HS-5 (cell line): ENCODE measurements around the gene EIF2B2.
"Not testable (repeated sequence)": the region's sequence is repeated elsewhere in the genome, so short reads cannot be mapped to it uniquely, and the experiment has no call there.

Source experiments
- DNase-seq: peaks from one replicate; pipeline ENCODE4 v3.0.0-alpha.2; 2012; ENCODE audit warnings: low read depth

The EIF2B2 gene

DNA sequence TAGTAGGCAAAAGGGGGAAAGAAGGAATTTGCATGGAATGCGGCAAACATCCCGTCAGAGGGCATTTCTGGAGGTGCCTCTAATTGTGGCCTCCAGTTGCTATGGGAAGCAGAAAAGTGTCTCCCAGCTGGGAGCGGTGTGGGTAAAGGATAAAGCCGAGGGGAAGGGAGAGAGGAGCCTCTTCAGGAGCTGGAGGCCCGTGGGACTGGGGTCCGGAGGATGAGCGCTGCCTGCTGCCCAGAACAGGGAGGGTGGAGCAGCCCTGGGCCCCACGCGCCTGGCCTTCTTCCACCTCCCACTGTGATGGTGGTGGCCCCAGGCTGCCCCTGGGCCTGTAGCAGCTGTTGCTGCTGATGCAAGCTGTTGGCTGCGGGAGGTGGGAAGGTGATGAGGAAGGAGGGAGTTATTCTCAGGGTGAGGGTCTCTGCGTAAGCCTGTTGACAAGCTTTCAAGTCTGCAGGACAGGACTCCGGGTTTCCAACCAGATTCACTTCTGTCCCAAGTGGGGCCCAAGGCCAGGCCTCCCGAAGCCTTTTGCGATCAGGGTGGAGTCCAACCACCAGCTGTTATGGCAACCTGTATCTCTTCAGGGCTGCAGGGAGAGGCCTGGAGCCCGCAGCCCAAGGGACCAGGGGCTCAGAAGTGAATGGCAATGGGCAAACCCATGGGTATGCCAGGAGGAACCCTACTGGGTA lies 28.2 kb upstream of the EIF2B2 start:
- no peak for DNase-seq

DNA sequence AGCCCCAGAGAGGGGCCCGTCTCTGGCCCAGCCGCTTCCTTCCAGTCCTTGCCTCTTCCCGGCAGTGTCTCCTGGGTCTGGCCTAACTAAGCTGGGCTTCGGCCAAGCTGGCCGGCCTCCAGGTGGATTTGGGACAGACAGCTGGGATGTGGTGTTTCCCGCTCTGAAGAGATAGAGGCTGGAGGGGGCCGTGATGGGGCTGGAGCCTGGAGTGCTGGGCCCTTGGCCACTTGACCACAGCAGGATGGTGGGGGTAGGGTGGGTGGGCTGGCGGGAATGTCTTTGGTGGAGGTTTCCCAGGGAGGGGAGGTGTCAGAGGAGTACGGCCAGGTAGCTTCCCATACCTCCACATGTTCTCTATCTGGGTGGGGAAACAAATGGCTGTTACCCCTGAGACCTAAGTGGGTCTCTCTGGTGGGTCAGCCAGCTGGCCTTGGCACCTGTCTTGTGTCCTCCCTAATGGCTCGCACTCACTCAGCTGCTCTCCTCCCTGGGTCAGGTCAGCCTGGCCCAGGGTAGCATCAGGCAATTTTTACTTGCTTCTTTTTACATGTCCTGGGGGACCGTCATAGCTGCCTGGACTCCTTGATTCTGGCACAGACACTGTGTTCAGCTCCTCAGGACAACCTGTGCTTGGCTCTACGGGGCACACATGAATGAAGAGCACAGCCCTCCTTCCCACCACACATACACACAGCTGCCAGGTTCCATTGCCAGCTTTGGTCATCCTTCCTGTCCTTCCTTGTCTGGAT lies 27.5 kb upstream of the EIF2B2 start:
- DNase-seq = no peak

DNA sequence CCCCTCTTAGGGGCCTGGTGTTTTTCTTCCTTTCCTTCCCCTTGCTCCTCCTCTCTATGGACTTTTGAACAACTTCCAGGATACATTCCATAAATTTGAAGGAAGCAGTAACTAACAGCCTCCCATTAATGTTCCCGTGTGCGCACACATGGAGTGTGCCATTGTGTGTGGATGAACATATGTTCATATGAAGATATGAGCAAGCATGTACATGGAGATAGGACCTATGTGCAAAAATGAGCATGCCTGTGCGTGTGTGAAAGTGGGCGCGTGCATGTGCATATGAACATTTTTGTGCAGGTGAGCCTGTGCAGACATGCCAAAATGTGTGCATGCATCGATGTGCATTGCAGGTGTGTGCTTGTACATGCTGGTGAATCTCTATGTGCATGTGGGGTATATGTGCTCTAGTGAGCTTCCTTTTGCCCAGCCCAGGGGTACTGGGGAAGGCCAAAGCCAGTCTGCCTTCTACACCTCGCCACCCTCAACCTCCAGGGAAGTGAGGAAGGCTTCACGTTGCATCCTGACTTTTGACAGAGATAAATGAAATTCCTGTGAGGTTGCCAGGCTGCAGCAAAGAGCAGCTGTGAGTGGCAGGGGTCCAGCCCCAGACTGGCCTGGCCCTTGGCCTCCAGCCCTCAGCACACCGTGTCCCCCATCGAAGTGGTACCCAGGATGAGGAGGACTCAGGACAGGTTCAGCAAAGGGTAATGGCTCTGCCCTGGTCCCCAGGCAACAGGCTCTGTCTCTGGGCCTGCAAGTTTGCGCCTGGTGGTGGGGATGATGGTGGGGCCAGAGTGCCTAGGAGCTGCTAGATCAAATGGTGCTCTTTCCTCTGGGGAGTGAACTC lies 26.2 kb upstream of the EIF2B2 start:
- no peak for DNase-seq

DNA sequence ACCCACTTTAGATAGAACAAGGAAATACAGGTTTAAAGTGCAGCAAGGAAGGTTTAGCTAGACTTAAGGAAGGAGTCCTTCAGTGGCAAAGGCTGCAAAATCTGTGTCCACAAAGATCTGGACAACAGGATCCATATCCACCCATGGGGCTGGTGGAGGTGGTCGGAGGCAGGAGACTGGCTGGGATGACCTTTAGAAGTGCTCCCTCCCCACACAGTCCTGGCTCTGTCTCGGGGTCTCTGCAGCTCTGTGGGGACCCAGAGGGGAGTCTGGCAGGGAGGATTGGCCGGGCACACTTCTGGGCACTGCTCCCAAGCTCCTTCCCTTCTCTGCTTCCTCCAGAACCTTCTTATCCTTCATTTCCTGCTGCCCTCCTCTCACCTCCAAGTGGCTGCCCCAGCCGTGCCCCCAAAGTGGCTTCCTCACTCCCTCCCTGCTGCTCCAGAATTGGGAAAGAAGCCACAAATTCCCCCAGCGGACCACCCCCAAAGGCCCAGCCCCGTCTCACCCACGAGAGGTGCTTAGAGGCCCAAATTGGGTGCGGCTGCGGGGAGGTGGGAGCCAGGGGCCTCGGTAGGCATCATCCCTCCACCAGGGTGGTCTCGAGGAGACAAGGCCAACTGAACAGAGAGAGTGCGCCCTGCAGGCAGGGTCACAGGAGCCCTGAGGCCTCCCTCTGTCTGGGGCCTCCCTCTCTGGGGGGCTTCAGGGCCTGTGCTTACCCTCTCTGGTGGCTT lies 25.4 kb upstream of the EIF2B2 start:
- DNase-seq = no peak

DNA sequence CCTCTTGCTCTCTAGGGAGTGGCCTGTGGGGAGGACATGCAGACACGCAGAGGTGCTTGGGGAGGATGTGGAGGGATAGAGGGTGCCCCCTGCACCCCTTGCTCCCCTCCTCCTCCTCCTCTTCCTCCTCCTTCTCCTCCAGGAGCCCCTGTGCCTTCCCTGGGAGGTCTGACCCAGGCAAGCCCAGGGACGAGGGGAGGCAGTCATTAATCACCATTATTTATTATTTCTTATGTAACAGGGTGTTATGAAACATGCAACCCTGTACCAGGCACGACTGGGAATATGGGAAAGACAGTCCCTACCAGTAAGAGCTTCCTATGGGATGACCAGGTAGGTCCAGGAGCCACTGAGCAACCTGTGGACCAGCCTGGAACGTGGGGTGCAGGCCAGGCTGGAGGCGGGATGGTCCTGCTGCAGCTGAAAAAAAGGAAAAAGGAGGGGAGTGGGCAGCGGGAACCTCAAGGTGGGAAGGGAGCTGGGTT lies 24.8 kb upstream of the EIF2B2 start:
- DNase-seq = no peak

DNA sequence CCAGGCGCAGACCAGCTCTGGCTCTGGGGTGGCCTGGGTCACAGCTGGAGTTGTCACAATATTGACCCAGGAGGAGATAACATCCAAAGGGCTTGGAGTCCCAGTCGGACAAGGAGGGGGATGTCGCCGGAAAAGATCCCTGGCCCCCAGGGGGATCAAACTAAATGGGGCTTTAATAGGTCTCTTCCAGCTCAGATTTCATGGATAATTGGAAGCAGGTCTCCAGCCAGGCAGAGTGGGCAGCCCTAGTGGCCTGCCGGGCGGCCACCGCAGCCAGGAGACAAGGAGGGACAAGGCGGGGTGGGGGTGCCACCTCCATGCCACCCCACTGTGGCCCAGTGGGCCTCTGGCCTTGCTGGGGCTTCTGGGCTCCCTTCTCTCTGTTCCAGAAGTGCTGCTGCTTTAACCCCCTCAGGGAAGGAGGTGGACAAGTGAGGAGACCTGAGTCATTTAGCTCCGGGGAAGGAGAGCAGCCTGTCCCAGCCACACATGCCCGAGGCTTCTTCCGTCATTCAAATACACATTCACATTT lies 24.2 kb upstream of the EIF2B2 start:
- no peak for DNase-seq

DNA sequence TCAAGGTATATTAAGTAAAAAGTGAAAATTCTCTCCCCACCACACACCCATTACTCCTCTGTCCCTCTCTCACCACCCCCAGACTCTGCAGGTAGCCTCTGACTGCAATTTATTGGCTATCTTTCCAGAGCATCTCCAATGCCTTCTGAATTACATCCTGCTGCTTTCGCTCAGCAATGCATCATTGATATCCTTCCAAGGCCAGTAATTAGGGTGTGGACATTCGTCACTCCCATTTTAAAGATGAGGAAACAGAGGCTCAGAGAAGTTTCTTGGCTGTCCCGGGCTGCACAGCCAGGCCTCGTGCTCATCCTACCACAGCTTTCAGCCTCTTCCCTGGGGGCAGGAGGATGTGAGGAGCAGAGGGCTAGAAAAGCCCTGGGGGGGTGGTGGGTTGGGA lies 23.7 kb upstream of the EIF2B2 start:
- no peak for DNase-seq

DNA sequence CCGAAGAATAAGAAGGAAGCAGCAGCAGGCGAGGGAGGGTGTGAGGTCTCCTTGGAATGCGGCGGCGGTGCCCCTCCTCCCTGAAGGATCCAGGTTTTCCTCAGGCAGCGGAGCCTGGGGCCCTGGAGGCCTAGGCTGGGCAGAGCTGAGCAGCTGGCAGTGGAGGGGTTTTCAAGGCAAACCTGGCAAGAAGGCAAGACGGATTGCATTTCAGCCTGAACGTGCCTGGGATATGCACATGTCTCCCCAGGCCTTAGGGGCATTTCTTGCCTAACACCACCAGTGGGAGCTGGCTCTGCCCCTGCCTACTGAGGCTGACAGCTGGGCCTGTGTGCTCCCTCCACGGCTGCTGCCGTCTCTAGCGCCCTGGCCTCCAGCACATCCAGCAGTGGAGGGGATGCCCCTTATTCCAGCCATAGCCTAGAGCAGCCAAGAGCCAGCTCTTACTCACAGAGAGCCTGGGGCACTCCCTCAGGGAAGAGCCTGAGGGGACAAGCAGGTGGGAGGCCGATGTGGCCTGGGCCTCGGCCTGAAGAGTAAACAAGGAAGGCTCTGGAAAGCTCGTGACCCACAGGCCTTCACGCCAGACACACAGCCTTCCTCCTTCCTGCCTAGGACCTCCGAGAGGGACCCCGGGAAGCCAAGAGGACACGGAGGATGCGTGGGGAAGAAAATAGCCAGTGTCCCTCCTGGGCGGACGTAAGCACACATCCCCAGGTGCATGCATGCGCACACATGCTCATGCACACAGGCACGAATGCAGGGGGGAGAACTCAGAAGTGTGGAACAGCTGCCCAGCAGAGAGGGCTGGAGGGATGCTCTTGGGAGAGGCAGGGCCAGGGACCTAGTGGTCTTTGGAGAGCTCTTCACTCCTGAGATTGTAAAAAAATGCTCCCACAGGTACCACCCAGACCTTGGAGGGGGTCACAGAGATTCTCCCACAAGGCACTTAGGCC lies 23.0 kb upstream of the EIF2B2 start:
- no peak for DNase-seq

DNA sequence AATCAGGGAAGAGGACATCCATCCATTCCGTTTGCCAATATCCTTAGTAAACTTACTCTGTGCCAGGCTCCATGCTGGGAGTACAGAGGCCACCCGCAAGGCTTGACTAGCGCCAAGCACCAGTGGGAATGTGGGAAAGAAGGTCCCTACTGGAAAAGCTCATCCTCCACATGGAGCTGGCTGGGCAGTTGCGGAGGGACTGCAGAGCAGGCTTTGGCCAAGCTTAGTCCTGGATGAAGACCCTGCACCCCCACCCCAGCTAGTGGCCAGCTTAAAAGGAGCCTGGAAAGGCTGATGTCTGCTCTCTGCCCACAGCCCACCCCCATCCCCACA lies 22.4 kb upstream of the EIF2B2 start:
- no peak for DNase-seq

DNA sequence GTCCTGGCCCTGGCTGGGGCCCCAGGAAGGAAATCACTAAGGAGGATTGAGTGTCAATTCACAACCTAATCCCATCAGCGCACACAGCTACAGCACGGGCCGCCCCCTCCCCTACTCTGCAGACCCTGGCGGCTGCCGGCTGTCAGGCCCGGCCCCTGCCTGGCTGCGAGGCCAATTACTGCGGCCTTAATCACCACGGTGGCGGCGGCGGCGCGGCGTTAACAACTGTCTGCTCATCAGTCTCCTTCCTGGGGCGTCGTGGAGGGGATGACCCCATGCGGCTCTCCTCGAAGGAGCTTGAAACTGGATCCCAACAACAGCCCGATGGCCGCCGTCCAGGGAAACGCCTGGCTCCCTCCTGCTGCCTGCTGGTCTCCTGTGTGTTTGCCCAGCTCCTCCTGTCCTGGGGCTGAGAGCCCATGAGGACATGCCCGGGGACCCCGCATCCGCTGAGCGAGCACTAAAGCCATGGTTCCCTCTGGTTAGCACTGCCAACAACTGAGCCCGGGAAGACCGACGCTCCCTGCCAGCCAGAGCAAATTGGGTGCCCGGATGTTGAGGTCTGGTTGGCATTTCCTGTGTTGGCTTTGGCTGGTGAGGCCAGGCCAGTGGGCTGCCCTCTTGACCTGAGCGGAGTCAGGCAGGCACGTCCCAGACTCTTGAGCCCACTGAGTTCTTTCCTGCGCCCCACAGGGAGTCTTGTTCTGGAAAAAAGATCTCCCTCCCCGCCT lies 21.8 kb upstream of the EIF2B2 start:
- no peak for DNase-seq

DNA sequence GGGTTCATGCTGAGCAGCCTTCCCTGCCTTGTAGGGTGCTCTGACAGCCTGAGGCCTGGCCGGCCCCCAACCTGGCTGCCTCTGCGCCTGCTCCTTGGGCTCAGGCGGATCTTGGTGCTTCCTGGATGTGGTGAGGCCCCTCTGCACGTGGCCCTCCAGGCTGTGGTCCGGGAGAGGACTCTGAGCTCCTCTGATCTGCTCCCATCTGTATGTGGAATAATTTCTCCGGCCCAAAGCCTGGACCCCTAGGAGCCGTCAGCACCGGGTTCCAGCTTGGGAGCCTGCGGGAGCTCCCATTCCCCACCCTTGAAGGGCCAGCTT lies 21.3 kb upstream of the EIF2B2 start:
- no peak for DNase-seq

DNA sequence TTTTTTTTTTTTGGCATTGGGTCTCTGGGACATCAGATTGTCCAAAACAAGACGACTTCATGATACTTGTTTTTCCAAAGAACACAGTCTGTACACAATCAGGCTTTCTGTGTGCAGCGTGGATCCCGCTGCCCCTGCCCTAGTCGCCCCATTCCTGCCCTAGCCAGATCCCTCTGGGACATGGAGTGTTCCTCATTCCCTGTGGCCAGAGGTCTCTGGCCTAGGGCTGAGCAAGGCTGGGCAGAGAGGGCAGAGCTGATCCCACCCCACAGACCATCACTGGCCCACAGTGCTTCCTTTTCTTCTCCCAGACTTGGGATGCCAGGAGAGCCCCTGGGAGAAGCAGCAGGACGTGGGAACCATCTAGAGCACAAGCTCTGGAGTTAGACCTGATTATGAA lies 20.9 kb upstream of the EIF2B2 start:
- no peak for DNase-seq

DNA sequence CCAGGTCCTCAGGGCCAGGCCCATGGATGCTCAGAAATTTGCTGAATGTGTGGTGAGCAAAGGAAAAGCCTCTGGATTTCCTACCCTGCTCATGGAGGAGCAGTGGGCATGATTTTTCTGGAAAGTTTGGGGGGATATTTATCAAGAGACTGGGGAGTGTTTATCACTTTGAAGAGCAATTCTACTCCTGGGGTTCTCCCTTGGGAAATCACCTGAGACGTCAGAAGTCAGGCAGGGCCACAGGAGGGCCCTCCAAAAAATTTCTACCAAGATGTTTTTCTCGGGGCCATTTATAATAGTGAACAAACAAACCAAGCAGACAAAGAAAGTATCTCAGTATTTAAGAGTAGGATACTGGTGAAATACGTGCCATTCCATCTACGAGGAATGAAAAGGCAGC lies 20.1 kb upstream of the EIF2B2 start:
- DNase-seq = no peak

DNA sequence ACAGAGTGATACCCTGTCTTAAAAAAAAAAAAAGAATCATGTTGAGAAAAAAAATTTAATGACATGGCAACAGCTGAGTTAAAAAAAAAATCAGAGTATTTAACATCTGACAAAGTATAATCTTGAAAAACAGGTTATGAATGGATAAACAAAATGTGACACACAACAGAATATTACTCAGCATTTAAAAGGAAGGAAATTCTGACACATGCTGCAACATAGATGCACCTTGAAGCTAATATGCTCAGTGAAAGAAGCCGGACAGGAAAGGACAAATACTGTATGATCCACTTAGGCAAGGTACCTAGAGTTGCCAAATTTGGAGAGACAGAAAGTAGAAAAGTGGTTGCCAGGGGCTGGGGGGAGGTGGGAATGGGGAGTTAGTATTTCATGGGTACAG lies 19.4 kb upstream of the EIF2B2 start:
- no peak for DNase-seq

DNA sequence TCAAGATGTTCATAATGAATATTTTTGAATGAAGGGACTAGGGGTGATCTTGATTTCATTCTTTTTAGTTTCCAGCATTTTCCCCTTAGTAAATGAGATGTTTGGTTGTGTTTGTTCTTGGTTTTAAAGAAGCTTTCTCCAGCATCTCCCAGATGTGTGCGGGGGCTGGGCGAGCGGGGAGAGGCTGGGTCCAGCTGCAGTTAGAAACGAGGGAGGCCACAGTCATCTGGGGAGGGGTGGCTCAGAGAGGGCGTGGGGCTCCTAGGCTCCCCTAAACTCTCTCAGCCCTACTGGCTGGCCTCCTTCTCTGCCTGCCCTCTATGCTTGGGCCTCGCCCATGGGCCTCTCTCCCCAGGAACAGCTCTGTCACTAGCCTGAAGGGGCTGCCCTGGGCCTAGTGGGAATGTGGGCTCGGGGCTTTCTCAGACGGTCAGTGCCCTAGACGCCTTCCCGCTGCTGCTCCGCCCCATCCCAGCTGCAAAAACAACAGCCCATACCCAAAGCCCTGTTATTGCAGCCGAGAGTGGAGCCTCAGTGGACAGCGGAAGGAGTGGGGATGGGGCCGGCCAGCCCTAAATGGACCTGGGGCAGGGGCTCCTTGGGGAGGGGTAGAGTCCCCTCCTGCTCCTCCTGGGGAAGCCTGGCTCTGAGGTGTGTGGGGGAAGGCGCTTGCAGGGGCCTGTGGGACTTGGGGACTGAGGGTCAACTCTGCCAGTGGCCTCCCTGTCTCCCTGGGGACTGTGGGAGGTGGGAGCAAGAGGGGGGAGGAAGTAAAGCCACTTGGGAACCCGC lies 18.3 kb upstream of the EIF2B2 start:
- no peak for DNase-seq

DNA sequence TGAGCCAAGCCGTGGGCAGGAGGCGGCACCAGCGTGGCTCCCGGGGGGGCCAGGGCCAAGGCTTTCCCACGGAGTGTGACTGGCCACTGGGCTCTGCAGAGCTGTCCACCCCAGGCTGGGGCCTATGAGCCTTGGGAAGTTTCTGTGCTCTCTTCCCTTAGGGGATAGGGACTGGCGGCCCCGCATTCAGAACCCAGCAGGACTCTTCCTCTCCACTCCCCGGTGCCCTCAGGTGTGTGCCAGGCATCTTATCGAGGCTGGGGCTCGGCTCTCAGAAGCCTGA lies 17.8 kb upstream of the EIF2B2 start:
- no peak for DNase-seq

DNA sequence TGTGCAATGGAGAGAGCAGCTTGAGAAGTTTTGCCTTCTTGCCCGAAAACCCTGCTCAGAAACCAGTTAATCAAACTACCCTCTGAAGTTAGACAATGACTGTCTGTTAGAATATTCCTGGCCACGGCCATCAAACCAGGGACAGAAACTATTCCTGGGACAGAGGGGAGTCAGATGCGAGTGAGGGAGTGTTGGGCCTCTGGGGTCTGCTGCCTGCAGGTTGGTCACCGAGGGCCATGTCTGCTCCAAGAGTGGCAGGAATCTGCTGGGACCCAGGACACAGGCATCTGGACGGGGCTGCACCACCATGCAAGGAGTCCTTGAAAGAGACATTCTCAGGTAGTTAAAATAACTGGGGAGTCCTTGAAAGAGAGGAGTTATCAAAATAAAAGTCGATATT lies 16.9 kb upstream of the EIF2B2 start:
- no peak for DNase-seq

DNA sequence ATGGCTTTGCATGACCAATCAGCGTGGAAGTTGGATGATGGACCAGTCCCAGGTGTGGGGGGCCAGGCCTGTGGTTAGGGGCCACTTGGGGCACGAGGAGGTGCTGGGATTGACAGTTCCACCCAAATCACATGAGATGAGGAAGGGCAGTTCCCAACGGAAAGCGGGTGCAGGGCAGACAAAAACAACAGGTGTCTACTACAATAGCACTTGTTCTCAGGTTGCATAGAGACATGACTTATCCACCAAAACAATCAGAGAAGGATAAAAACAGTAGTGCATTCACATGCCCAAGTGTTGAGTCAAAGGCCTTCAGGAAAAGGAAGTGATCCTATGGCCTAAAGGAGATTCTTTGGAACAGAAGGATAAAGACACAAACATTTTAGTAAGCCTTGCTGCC lies 14.6 kb upstream of the EIF2B2 start:
- DNase-seq = peak; percentile 28

DNA sequence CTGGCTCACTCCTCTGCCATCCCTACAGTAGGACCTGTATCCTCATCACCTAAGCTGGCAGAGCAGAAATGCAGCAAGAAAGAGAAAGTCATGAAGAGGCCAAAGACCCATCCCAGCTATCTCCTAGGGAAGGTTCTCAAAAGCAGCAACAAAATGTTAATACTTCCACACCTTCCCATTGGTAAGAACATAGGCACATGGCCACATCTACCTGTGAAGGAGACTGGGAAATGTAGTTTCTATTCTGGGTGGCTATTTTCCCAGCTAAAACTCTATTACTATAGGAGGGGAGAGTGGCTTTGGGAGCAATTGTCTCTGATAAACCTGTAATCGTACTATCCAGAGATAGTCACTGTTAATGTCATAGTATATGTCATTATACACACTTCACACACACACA lies 13.7 kb upstream of the EIF2B2 start:
- DNase-seq = no peak

DNA sequence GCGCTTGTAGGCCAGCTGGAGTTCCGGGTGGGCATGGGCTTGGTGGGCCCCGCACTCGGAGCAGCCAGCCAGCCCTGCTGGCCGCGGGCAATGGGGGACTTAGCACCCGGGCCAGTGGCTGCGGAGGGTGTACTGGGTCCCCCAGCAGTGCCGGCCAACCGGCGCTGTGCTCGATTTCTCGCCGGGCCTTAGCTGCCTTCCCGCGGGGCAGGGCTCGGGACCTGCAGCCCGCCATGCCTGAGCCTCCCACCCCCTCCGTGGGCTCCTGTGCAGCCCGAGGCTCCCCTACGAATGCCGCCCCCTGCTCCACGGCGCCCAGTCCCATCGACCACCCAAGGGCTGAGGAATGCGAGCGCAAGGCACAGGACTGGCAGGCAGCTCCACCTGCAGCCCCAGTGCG lies 8.5 kb upstream of the EIF2B2 start:
- not testable (repeated sequence) for DNase-seq
